Endothelial cell of umbilical vein (primary cell): ENCODE data around the gene LCN6.

Experiments used
- CTCF ChIP-seq, 2 donors: IDR thresholded peaks; 1 replicate in 1 of 2; 2 replicates in 1 of 2; pipeline ENCODE4 v1.5.1; 2011; ENCODE audit warnings: low read length in 2 of 2, mild to moderate bottlenecking in 2 of 2, moderate library complexity in 2 of 2, control low read depth in 1 of 2, inconsistent platforms in 1 of 2, low read depth in 1 of 2; ENCODE audit not compliant: insufficient read depth in 1 of 2; ENCODE audit errors: extremely low read depth in 1 of 2
- EZH2 ChIP-seq: IDR thresholded peaks from 2 replicates; pipeline ENCODE4 v1.6.1; 2012; ENCODE audit warnings: borderline replicate concordance, low read depth, mild to moderate bottlenecking, moderate library complexity, low read length, inconsistent platforms; ENCODE audit not compliant: severe bottlenecking
- POLR2A ChIP-seq: IDR thresholded peaks from 2 replicates; pipeline ENCODE4 v1.6.1; 2012; ENCODE audit warnings: low read depth, mild to moderate bottlenecking, control low read depth, low read length
- POLR2AphosphoS5 ChIP-seq: IDR thresholded peaks from 2 replicates; pipeline ENCODE4 v1.6.1; 2012; ENCODE audit warnings: low read depth, mild to moderate bottlenecking, control low read depth, low read length, moderate library complexity; ENCODE audit not compliant: insufficient read depth

- TF ChIP-seq CTCF (IDR thresholded peaks at IDR 0.05; ENCODE audit: extremely low read depth in 1 of 2, insufficient read depth in 1 of 2, low read depth in 1 of 2, low read length in 2 of 2) (no peak), POLR2A (no peak), EZH2 (no peak), POLR2AphosphoS5 (no peak)
Observed at GRCh38 chr9:136759001-136759400, 10.7 kb upstream of the LCN6 start.
